VCaP (cell line): ENCODE data around the gene SH3BGRL2.
A peak's percentile ranks its signal among the peaks of the same experiment; 100 is the strongest.

Experiments
- H3K27ac ChIP-seq: fragments of 450-650 bp; 2 replicates; pipeline ENCODE4 v1.5.1; 2017
- TF ChIP-seq, protein P1 (sequence below): fragments of 450-650 bp; conservative IDR thresholded peaks from 2 replicates; pipeline ENCODE4 v1.5.1; 2017; ENCODE audit warnings: mild to moderate bottlenecking, moderate library complexity

Gene SH3BGRL2

DNA sequence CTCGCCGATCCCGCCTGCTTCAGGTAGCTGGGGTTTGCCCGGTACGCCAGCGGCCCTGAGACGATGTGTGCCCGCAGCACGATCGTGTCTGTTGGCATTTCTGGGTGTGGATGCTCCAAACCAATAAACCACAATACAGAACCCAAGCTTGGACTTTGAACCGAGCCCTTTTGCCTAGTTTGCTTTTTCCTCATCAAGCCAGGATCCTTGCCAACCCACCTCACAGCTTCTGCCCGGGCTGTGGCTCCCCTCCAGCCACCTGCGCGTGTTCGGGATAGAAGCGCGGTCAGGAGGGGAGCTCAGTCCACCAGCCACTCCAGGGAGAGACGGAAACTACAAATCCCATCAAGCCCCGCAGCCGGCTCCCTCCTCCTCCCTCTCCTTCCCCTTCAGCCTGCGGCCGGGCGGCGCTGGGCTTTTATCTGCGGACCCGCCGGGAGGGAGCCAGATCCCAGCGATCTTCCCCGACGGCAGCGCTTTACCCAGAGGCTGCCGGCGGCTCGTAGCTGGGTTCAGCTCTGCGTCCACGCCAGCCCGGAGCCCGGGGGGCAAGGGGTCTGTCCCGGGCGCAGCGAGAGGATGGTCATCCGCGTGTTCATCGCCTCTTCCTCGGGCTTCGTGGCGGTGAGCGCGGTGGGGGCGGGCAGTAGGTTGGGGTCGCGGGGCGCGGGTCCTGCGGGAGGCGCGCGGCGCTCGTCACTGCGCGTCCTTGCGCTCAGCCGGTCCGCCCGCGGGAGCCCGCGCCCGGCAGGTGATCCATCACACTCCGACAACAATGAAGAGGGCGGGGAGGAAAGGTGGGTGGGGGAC, at the start of gene SH3BGRL2:
Gene SH3BGRL2, plus strand, starts transcription at position 447 of the 810 bp plus-strand sequence. Its CDS starts 133 bp downstream, at position 580.
- TF ChIP-seq, protein P1, sequence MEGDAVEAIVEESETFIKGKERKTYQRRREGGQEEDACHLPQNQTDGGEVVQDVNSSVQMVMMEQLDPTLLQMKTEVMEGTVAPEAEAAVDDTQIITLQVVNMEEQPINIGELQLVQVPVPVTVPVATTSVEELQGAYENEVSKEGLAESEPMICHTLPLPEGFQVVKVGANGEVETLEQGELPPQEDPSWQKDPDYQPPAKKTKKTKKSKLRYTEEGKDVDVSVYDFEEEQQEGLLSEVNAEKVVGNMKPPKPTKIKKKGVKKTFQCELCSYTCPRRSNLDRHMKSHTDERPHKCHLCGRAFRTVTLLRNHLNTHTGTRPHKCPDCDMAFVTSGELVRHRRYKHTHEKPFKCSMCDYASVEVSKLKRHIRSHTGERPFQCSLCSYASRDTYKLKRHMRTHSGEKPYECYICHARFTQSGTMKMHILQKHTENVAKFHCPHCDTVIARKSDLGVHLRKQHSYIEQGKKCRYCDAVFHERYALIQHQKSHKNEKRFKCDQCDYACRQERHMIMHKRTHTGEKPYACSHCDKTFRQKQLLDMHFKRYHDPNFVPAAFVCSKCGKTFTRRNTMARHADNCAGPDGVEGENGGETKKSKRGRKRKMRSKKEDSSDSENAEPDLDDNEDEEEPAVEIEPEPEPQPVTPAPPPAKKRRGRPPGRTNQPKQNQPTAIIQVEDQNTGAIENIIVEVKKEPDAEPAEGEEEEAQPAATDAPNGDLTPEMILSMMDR, result no peak
- peak within 1 kb of the TSS; percentile 75 for H3K27ac ChIP-seq

DNA sequence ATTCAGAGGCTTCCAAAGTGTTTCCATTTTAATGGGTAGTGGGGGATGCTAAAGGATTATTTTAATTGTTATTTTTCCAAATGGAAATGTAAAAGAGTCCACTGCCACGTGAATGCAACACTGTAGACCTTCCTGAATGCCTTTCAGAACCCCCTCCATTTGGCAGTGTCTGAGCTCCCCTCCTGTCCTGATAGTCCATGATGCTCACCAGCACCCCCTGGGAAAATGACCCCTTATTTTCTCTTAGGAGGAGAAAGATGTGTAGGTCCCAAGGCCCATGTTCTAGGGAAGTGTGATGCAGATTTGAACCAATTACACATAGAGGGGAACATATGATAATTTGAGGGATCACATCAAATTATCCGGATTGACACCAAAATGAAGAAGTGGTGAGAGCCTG, 46.8 kb upstream of the SH3BGRL2 start:
- TF ChIP-seq, protein P1, result no peak
- H3K27ac ChIP-seq, result no peak overlapping the region

DNA sequence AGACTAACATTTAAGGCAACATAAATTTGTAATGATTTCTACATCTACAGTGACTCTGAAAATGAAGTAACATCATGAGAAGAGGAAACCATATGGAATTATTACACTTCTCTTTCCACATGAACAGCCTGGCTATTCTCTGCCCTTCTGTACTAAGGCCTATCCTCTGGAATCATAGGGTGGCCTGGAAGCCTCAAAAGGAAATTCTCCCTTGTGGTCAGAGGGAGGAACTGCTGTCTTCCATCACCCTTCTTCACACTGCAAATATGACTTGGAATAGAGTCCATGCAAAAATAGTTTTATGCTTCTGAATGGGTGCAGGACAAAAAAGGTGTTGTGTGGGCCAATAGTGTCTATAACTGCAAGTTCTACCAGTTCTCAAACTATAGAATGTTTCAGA, 44.6 kb upstream of the SH3BGRL2 start:
- TF ChIP-seq, protein P1, result peak; percentile 64
- no peak overlapping the region for H3K27ac ChIP-seq

DNA sequence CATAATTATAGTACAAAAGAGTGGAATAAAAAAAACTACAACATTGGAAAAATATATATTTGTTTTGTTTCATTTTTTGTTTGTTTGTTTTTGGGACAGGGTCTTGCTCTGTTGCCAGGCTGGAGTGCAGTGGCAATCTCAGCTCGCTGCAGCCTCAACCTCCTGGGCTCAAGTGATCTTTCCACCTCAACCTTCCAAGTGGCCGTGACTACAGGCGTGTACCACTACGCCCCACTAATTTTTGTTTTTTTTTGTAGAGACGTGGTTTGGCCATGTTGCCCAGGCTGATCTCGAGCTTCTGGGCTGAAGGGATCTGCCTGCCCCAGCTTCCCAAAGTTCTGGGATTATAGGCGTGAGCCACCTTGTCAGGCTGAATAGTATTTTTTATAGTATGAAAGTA, 41.4 kb upstream of the SH3BGRL2 start:
- no peak overlapping the region for H3K27ac ChIP-seq

DNA sequence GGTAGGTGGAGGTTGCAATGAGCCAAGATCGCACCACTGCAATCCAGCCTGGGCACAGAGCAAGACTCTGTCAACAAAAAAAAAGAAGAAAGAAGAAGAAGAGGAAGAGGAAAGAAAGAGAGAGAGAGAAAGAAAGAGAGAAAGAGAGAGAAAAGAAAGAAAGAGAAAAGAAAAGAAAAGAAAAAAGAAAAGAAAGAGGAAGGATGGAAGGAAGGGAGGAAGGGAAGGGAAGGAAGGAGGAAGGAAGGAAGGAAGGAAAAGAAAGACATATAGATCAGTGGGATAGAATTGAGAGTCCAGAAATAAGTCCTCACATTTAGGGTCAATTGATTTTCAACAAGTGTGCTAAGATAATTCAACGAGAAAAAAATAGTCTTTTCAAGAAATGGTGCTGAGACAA, 34.0 kb upstream of the SH3BGRL2 start:
- H3K27ac ChIP-seq, result no peak overlapping the region
- TF ChIP-seq, protein P1, result no peak

More for the DNA sequence above, 41.4 kb upstream of the SH3BGRL2 start:
- TF ChIP-seq, protein P1, result no peak

DNA sequence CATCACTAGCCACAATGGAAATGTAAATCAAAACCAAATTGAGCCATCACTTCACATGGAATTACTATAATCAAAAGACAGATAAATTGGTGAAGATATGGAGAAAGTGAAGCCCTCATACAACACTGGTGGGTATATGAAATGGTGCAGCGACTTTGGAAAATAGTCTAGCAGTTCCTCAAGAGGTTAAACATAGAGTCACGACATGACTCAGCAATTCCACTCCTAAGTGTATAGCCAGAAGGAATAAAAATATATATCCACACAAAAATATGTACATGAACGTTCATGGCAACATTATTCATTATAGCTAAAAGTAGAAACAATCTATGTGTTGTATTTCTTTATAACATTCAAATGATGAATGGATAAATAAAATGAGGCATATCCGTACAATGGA, 33.1 kb upstream of the SH3BGRL2 start:
- no peak overlapping the region for H3K27ac ChIP-seq
- TF ChIP-seq, protein P1, result no peak

DNA sequence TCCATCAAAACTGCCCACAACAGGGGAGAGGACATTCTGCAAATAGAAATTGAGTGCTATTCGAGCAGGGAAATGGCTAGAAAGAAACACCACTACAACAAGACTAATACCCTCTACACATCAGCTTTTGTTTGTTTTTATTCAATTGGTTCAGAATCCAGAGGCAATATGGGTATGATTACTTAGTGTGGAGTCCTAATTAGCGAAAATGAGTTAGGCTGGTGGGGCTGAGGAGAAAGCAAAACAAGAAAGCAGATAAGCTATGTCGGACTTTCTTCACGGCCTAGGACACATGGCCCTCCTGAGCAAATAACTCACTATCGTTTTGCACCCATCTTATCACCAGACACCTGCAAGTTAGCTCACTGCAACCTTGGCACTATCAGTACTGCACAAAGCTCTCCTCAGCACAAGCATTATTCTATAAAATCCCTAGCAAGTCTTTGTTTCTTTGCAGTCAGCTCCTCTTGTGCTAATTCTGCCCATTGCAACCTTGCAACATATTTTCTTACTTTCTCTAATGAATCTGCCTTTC, 31.3 kb upstream of the SH3BGRL2 start:
- TF ChIP-seq, protein P1, result no peak
- H3K27ac ChIP-seq, result peak overlapping the region; percentile 79
